ENCODE measurements around the gene UBE2H. TPM values are rescaled to one million over a fixed set of nuclear protein-coding genes. Genes with fewer than 3 reads are reported as not detected.
"Not testable (repeated sequence)": the region's sequence is repeated elsewhere in the genome, so short reads cannot be mapped to it uniquely, and the experiment has no call there.

The UBE2H gene
- total RNA-seq, 4 donors from 2014 or later, result 49.5 to 90.9 (median 57.1) TPM

DNA sequence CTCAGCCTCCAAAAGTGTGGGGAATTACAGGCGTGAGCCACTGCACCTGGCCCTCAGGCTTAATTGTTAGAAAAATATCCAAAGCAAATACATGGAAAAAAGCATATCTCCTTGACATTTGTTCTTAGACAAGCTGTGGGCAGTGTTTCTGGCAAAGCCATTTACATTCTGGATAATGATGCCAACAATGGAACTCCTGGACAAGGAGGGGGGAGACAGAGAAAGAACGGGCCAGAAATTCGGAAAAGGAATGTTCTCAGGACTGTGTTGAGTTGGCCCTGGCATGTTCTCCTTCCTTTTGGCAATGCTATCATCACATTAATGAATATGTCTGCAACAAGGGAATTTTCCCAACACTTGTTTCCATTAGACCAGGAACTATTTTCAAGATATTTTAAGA, 88.7 kb downstream of the UBE2H start:
- H3K9me3 ChIP-seq, result no peaks in the 10 kb centered on the region
- peak overlapping the region; percentile 12 for H3K27ac ChIP-seq
- no peak for DNase-seq (ENCODE audit: low spot score in 2 of 2)
- peaks cover 53% of the 10 kb centered on the region for H3K4me1 ChIP-seq
- 22% methylated on average over 3 of the region's 3 CpGs for WGBS
- no peaks in the 10 kb centered on the region for H3K27me3 ChIP-seq
- H3K36me3 ChIP-seq, result no peaks in the 10 kb centered on the region
- H3K4me3 ChIP-seq, result no peak overlapping the region
- TF ChIP-seq POLR2A (IDR thresholded peaks at IDR 0.05) (no peak), EP300 (IDR thresholded peaks at IDR 0.05) (no peak), POLR2AphosphoS5 (IDR thresholded peaks at IDR 0.05) (no peak)
- TF ChIP-seq, protein P1, sequence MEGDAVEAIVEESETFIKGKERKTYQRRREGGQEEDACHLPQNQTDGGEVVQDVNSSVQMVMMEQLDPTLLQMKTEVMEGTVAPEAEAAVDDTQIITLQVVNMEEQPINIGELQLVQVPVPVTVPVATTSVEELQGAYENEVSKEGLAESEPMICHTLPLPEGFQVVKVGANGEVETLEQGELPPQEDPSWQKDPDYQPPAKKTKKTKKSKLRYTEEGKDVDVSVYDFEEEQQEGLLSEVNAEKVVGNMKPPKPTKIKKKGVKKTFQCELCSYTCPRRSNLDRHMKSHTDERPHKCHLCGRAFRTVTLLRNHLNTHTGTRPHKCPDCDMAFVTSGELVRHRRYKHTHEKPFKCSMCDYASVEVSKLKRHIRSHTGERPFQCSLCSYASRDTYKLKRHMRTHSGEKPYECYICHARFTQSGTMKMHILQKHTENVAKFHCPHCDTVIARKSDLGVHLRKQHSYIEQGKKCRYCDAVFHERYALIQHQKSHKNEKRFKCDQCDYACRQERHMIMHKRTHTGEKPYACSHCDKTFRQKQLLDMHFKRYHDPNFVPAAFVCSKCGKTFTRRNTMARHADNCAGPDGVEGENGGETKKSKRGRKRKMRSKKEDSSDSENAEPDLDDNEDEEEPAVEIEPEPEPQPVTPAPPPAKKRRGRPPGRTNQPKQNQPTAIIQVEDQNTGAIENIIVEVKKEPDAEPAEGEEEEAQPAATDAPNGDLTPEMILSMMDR (IDR thresholded peaks at IDR 0.05), result no peak

DNA sequence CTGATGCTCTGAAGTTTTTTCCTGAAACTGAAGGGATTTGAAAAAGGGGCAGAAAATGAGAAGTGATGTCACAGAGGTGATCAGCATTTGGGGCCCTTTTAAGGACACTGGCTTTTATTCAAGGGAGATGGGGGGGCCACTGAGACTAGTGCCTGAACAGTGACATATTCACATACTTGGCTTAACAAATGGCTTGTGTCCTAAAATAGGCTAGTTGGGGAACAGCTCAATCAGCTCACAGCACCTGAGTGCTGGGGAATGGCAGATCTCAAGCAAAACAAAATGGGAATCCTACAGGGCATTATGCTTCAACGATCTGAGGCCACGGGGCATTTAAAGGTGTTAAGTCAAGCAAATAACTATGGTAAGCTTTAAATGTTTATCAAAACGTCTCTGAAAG, 90.1 kb downstream of the UBE2H start:
- DNase-seq (ENCODE audit: low spot score in 2 of 2), result no peak
- no peak overlapping the region for H3K27ac ChIP-seq
- no peaks in the 10 kb centered on the region for H3K27me3 ChIP-seq
- H3K36me3 ChIP-seq, result no peaks in the 10 kb centered on the region
- no peak overlapping the region for H3K4me3 ChIP-seq
- H3K4me1 ChIP-seq, result peaks cover 67% of the 10 kb centered on the region
- TF ChIP-seq POLR2AphosphoS5 (IDR thresholded peaks at IDR 0.05) (no peak), POLR2A (IDR thresholded peaks at IDR 0.05) (no peak), EP300 (IDR thresholded peaks at IDR 0.05) (no peak)
- TF ChIP-seq, protein P1 (IDR thresholded peaks at IDR 0.05), result no peak
- WGBS, result 58% methylated on average over 3 of the region's 3 CpGs
- H3K9me3 ChIP-seq, result no peaks in the 10 kb centered on the region

DNA sequence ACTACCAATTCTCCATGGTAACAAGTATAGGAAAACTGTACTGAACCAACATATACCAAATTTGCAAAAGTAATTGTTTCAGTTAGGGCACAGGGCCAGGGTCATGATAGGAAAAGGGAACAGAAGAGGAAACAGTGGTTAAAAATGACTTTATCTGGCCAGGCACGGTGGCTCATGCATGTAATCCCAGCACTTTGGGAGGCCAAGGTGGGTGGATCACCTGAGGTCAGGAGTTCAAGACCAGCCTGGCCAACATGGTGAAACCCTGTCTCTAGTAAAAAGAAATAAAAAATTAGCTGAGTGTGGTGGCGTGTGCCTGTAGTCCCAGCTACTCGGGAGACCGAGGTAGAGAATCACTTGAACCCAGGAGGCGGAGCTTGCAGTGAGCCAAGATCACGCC, 92.0 kb downstream of the UBE2H start:
- WGBS, result 84% methylated on average over 6 of the region's 6 CpGs
- DNase-seq (ENCODE audit: low spot score in 2 of 2); H3K36me3 ChIP-seq; H3K4me3 ChIP-seq; H3K9me3 ChIP-seq; H3K27ac ChIP-seq; H3K27me3 ChIP-seq: not testable (repeated sequence)
- peaks cover 75% of the 10 kb centered on the region for H3K4me1 ChIP-seq

DNA sequence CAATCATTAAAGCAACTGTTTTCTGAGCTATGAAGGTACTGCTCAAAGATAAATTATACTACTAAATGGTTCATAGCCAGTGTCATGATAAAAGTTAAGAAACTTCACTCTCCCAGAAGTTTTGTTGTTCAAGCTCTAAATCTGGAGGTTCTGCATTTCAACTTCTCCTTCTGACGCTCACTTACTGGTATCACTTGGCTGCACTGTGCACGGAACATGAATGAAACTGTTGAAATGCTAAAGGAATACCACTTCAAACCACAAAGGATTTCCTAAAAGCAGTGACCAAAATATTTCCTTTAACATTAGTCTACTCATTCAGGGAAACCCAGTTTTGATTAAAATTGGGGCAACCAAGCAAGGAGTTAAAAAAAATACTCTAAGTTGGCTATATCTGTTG, 93.6 kb downstream of the UBE2H start:
- H3K4me1 ChIP-seq, result peaks cover 70% of the 10 kb centered on the region
- no peaks in the 10 kb centered on the region for H3K27me3 ChIP-seq
- no peak overlapping the region for H3K4me3 ChIP-seq
- H3K9me3 ChIP-seq, result no peaks in the 10 kb centered on the region
- TF ChIP-seq POLR2AphosphoS5 (IDR thresholded peaks at IDR 0.05), result no peak
- no peak for TF ChIP-seq POLR2A (IDR thresholded peaks at IDR 0.05)
- TF ChIP-seq EP300 (IDR thresholded peaks at IDR 0.05), result no peak
- TF ChIP-seq, protein P1 (IDR thresholded peaks at IDR 0.05), result no peak
- DNase-seq (ENCODE audit: low spot score in 2 of 2), result no peak
- no peaks in the 10 kb centered on the region for H3K36me3 ChIP-seq
- 42% methylated on average over 2 of the region's 2 CpGs for WGBS
- H3K27ac ChIP-seq, result no peak overlapping the region

DNA sequence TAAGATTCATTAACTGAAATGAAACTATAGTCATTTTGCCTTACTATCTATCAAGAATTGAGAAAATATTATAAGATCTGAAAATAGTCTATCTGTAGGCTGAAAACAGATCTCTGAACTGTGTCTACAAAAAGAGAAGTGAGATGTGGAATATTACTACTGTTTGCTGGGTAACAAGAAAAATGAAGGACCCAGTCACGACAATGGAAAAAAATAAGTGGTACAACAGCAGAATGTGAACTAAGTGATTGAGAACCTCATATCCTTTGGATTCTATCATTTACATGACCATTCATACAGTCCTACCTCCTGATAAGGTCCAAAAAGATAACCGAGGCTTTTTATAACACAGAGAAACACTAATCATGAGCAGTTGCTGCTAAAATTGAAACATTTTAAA, 94.3 kb downstream of the UBE2H start:
- no peak for DNase-seq (ENCODE audit: low spot score in 2 of 2)

More for the DNA sequence above, 94.3 kb downstream of the UBE2H start:
- Histone ChIP-seq H3K4me1 (peaks cover 70% of the 10 kb centered on the region), H3K36me3 (no peaks in the 10 kb centered on the region), H3K9me3 (no peaks in the 10 kb centered on the region), H3K27ac (no peak overlapping the region), H3K4me3 (no peak overlapping the region), H3K27me3 (no peaks in the 10 kb centered on the region)
- TF ChIP-seq EP300 (IDR thresholded peaks at IDR 0.05) (no peak), POLR2A (IDR thresholded peaks at IDR 0.05) (no peak), POLR2AphosphoS5 (IDR thresholded peaks at IDR 0.05) (no peak)
- TF ChIP-seq, protein P1 (IDR thresholded peaks at IDR 0.05), result no peak
- 28% methylated on average over 2 of the region's 2 CpGs for WGBS
